SHP77 (cell line): Measurements from ENCODE around the gene TOE1.
A peak's percentile ranks its signal among the peaks of the same experiment; 100 is the strongest.
"Not testable (repeated sequence)": the region's sequence is repeated elsewhere in the genome, so short reads cannot be mapped to it uniquely, and the experiment has no call there.

Experiments
- DNase-seq, 2 experiments: peaks; one replicate each; lab custom pipeline; 2025; lab: John Stamatoyannopoulos, UW

The TOE1 gene

GRCh38 chr1:45339789-45340558 lies at the start of gene TOE1, which contains the start of gene MUTYH:
Gene TOE1, plus strand, starts transcription at chr1:45340170. Its CDS starts 83 bp downstream, at chr1:45340253.
Gene MUTYH, minus strand, starts transcription at chr1:45340440. Its CDS starts 5,935 bp downstream, at chr1:45334505.
- peak; percentile 89 to 97 for DNase-seq

- DNase-seq: not testable (repeated sequence)
These were observed 49.0 kb upstream of the TOE1 start for GRCh38 chr1:45291002-45291401.

GRCh38 chr1:45291716-45292115 lies 48.3 kb upstream of the TOE1 start:
- no peak for DNase-seq

GRCh38 chr1:45297666-45298356 lies 42.2 kb upstream of the TOE1 start:
- no peak for DNase-seq

GRCh38 chr1:45299296-45299695 lies 40.7 kb upstream of the TOE1 start:
- DNase-seq: no peak

GRCh38 chr1:45299981-45300668 lies 39.8 kb upstream of the TOE1 start:
- peak; percentile 59 to 80 for DNase-seq

- no peak for DNase-seq
These were observed 39.3 kb upstream of the TOE1 start for GRCh38 chr1:45300669-45300997.

GRCh38 chr1:45302505-45303150 lies 37.3 kb upstream of the TOE1 start:
- no peak for DNase-seq

- DNase-seq: peak; percentile 93 to 94
These were observed 36.3 kb upstream of the TOE1 start for GRCh38 chr1:45303520-45304310.

- DNase-seq: peak in 1 of 2 experiments; percentile 28
These were observed 35.5 kb upstream of the TOE1 start for GRCh38 chr1:45304311-45305081.

GRCh38 chr1:45305231-45305630 lies 34.7 kb upstream of the TOE1 start:
- no peak for DNase-seq

GRCh38 chr1:45306319-45306718 lies 33.7 kb upstream of the TOE1 start:
- DNase-seq: no peak

- DNase-seq: no peak
These were observed 33.1 kb upstream of the TOE1 start for GRCh38 chr1:45306905-45307304.

- DNase-seq: no peak
These were observed 25.7 kb upstream of the TOE1 start for GRCh38 chr1:45314266-45314665.

GRCh38 chr1:45317166-45317565 lies 22.8 kb upstream of the TOE1 start:
- DNase-seq: no peak

- no peak for DNase-seq
These were observed 20.2 kb upstream of the TOE1 start for GRCh38 chr1:45319761-45320160.

GRCh38 chr1:45321444-45321843 lies 18.5 kb upstream of the TOE1 start:
- no peak for DNase-seq

- DNase-seq: no peak
These were observed 17.4 kb upstream of the TOE1 start for GRCh38 chr1:45322486-45323040.

GRCh38 chr1:45325851-45326506 lies 14.0 kb upstream of the TOE1 start:
- peak in 1 of 2 experiments; percentile 6 for DNase-seq
